H9 (cell line): ENCODE results near the gene OXCT2. TPM values are rescaled to one million over a fixed set of nuclear protein-coding genes. Genes with fewer than 3 reads are reported as not detected.

Experiments used
- DNase-seq: peaks from one replicate; pipeline ENCODE4 v3.0.0-alpha.2; 2017
- H2AFZ ChIP-seq: one replicate; pipeline ENCODE4 v1.6.1; 2013; ENCODE audit warnings: mild to moderate bottlenecking, low read length, control low read depth, moderate library complexity
- H2AK5ac ChIP-seq: 2 replicates; pipeline ENCODE4 v1.6.1; 2013; ENCODE audit warnings: low read length, control low read depth, mixed read lengths; ENCODE audit not compliant: insufficient read length
- H2BK120ac ChIP-seq: one replicate; pipeline ENCODE4 v1.6.1; 2013; ENCODE audit warnings: low read depth, mild to moderate bottlenecking, low read length, control low read depth, inconsistent platforms; ENCODE audit not compliant: poor library complexity, severe bottlenecking
- H2BK12ac ChIP-seq: 2 replicates; pipeline ENCODE4 v1.6.1; 2013; ENCODE audit warnings: low read length, control low read depth, mixed read lengths, low read depth; ENCODE audit not compliant: insufficient read length
- H2BK15ac ChIP-seq: 2 replicates; pipeline ENCODE4 v1.6.1; 2013; ENCODE audit warnings: low read depth, low read length, control low read depth
- H2BK20ac ChIP-seq: one replicate; pipeline ENCODE4 v1.6.1; 2013; ENCODE audit warnings: low read depth, mild to moderate bottlenecking, low read length, control low read depth, inconsistent platforms; ENCODE audit not compliant: poor library complexity, severe bottlenecking
- H2BK5ac ChIP-seq: 2 replicates; pipeline ENCODE4 v1.6.1; 2013; ENCODE audit warnings: low read length, control low read depth, mixed read lengths; ENCODE audit not compliant: insufficient read length
- H3K14ac ChIP-seq: 2 replicates; pipeline ENCODE4 v1.6.1; 2013; ENCODE audit warnings: low read length, control low read depth; ENCODE audit not compliant: insufficient read depth
- H3K18ac ChIP-seq: 2 replicates; pipeline ENCODE4 v1.6.1; 2013; ENCODE audit warnings: low read depth, mild to moderate bottlenecking, mixed read lengths, low read length, control low read depth; ENCODE audit not compliant: insufficient read length
- H3K23ac ChIP-seq: 2 replicates; pipeline ENCODE4 v1.6.1; 2013; ENCODE audit warnings: low read length, control low read depth, mixed read lengths, low read depth; ENCODE audit not compliant: insufficient read length
- H3K23me2 ChIP-seq: 2 replicates; pipeline ENCODE4 v1.6.1; 2013; ENCODE audit warnings: low read depth, mild to moderate bottlenecking, mixed read lengths, low read length, control low read depth; ENCODE audit not compliant: insufficient read length, poor library complexity, severe bottlenecking
- H3K27ac ChIP-seq: 2 replicates; pipeline ENCODE4 v1.5.1; 2013; ENCODE audit warnings: low read length, control low read depth, mixed read lengths, low read depth; ENCODE audit not compliant: insufficient read length
- H3K27me3 ChIP-seq: 2 replicates; pipeline ENCODE4 v1.6.1; 2013; ENCODE audit warnings: low read length, control low read depth, inconsistent platforms; ENCODE audit not compliant: insufficient read depth
- H3K4ac ChIP-seq: 2 replicates; pipeline ENCODE4 v1.6.1; 2013; ENCODE audit warnings: low read depth, mild to moderate bottlenecking, control low read depth, inconsistent platforms, low read length, moderate library complexity
- H3K4me1 ChIP-seq: 2 replicates; pipeline ENCODE4 v1.6.1; 2013; ENCODE audit warnings: low read length, control low read depth, inconsistent platforms; ENCODE audit not compliant: insufficient read depth
- H3K4me2 ChIP-seq: 2 replicates; pipeline ENCODE4 v1.6.1; 2013; ENCODE audit warnings: low read length, control low read depth, mixed read lengths; ENCODE audit not compliant: insufficient read length, insufficient read depth
- H3K56ac ChIP-seq: 2 replicates; pipeline ENCODE4 v1.6.1; 2013; ENCODE audit warnings: low read depth, mild to moderate bottlenecking, mixed read lengths, low read length, control low read depth; ENCODE audit not compliant: insufficient read length
- H3K79me1 ChIP-seq: 2 replicates; pipeline ENCODE4 v1.6.1; 2013; ENCODE audit warnings: low read depth, mild to moderate bottlenecking, moderate library complexity, low read length, control low read depth, inconsistent platforms; ENCODE audit not compliant: insufficient read depth, poor library complexity, severe bottlenecking
- H3K79me2 ChIP-seq: 2 replicates; pipeline ENCODE4 v1.6.1; 2013; ENCODE audit warnings: low read length, control low read depth, inconsistent platforms; ENCODE audit not compliant: insufficient read depth
- H3K9ac ChIP-seq: 2 replicates; pipeline ENCODE4 v1.6.1; 2013; ENCODE audit warnings: low read length, control low read depth, mixed read lengths; ENCODE audit not compliant: insufficient read length; ENCODE audit errors: extremely low read depth
- H3K9me3 ChIP-seq: one replicate; pipeline ENCODE4 v1.6.1; 2013; ENCODE audit warnings: low read depth, low read length, inconsistent platforms; ENCODE audit not compliant: control insufficient read depth
- H3T11ph ChIP-seq: one replicate; pipeline ENCODE4 v1.6.1; 2013; ENCODE audit warnings: mild to moderate bottlenecking, low read length, control low read depth, inconsistent platforms
- H4K20me1 ChIP-seq: one replicate; pipeline ENCODE4 v1.6.1; 2013; ENCODE audit not compliant: control insufficient read depth, insufficient read length, insufficient read depth
- H4K5ac ChIP-seq: 2 replicates; pipeline ENCODE4 v1.6.1; 2013; ENCODE audit warnings: low read depth, mild to moderate bottlenecking, mixed read lengths, low read length, control low read depth; ENCODE audit not compliant: insufficient read length
- H4K8ac ChIP-seq: replicated peaks from 2 replicates; pipeline ENCODE4 v1.6.1; 2013; ENCODE audit warnings: low read length, control low read depth, mixed read lengths, low read depth; ENCODE audit not compliant: insufficient read length
- H4K91ac ChIP-seq: 2 replicates; pipeline ENCODE4 v1.6.1; 2013; ENCODE audit warnings: low read depth, mild to moderate bottlenecking, moderate library complexity, mixed read lengths, low read length, control low read depth; ENCODE audit not compliant: insufficient read length
- H3K27ac Mint-ChIP-seq, 3 experiments: 2 replicates in 2 of 3; 3 replicates in 1 of 3; pipeline ENCODE4 v1.8.0; 2020 to 2021; ENCODE audit warnings: mixed read lengths in 3 of 3, mild to moderate bottlenecking in 1 of 3, moderate library complexity in 1 of 3
- H3K27me3 Mint-ChIP-seq: 2 replicates; pipeline ENCODE4 v1.8.0; 2021; ENCODE audit warnings: low read depth, mild to moderate bottlenecking, moderate library complexity, mixed read lengths
- H3K36me3 Mint-ChIP-seq, 3 experiments: 2 replicates in 2 of 3; 3 replicates in 1 of 3; pipeline ENCODE4 v1.8.0; 2020 to 2021; ENCODE audit warnings: low read depth in 3 of 3, mixed read lengths in 3 of 3; ENCODE audit not compliant: insufficient read depth in 1 of 3
- H3K4me1 Mint-ChIP-seq, 2 experiments: 2 replicates each; pipeline ENCODE4 v1.8.0; 2020; ENCODE audit warnings: mixed read lengths in 2 of 2
- H3K4me3 Mint-ChIP-seq, 2 experiments: 2 replicates in 1 of 2; 3 replicates in 1 of 2; pipeline ENCODE4 v1.8.0; 2020 to 2021; ENCODE audit warnings: mild to moderate bottlenecking in 2 of 2, mixed read lengths in 2 of 2, moderate library complexity in 1 of 2
- H3K9me3 Mint-ChIP-seq, 2 experiments: 2 replicates in 1 of 2; 3 replicates in 1 of 2; pipeline ENCODE4 v1.8.0; 2020; ENCODE audit warnings: mild to moderate bottlenecking in 2 of 2, mixed read lengths in 2 of 2, moderate library complexity in 1 of 2
- CTCF ChIP-seq: fragments of 200-600 bp; sonication (generic); conservative IDR thresholded peaks from 3 replicates; pipeline ENCODE4 v1.8.0; 2021; ENCODE audit warnings: antibody characterized with exemption, mild to moderate bottlenecking
- WGBS: extraction: QIAGEN DNeasy Blood & Tissue Kit; methylation state at CpG from one replicate; pipeline ENCODE4 v1.1.7; 2013; ENCODE audit warnings: missing lambda C conversion rate, low lambda C conversion rate, mixed read lengths; ENCODE audit not compliant: insufficient read length; ENCODE audit errors: extremely low coverage; 5-methylcytosine and 5-hydroxymethylcytosine counted together
- total RNA-seq: library from RNA; stranded (reverse); gene quantifications from 2 replicates; pipeline ENCODE4 v1.2.1, GENCODE V29; 2021

OXCT2 gene
- total RNA-seq, 1 experiment from 2014 or later = 3.7 TPM

- Histone ChIP-seq H2AK5ac (no peak overlapping the region), H4K91ac (no peak overlapping the region), H4K5ac (no peak overlapping the region), H3K14ac (no peak overlapping the region), H4K20me1 (no peaks in the 10 kb centered on the region), H3K23ac (no peak overlapping the region), H2BK120ac (no peak overlapping the region), H3K27ac (no peak overlapping the region), H2BK20ac (no peak overlapping the region), H3K4me2 (no peak overlapping the region), H3K9ac (no peak overlapping the region), H2AFZ (no peak overlapping the region), H3T11ph (no peak overlapping the region), H2BK15ac (no peak overlapping the region), H3K79me2 (no peaks in the 10 kb centered on the region), H3K9me3 (no peaks in the 10 kb centered on the region), H4K8ac (no peak overlapping the region), H3K18ac (no peak overlapping the region), H3K4ac (no peak overlapping the region), H2BK12ac (no peak overlapping the region), H3K4me1 (no peaks in the 10 kb centered on the region), H2BK5ac (no peak overlapping the region), H3K23me2 (no peaks in the 10 kb centered on the region), H3K79me1 (no peaks in the 10 kb centered on the region), H3K56ac (no peak overlapping the region), H3K27me3 (peaks cover 33% of the 10 kb centered on the region; the same call in 1 of the 2 replicates)
- TF ChIP-seq CTCF = no peak
- H3K9me3 Mint-ChIP-seq = no peaks in the 10 kb centered on the region; a peak in 1 of 5 replicates
- WGBS = no CpG with 5 or more reads among the region's 4 CpGs
- H3K36me3 Mint-ChIP-seq = no peaks in the 10 kb centered on the region
- no peak for DNase-seq
- H3K27ac Mint-ChIP-seq = no peak overlapping the region
- peaks cover 99% of the 10 kb centered on the region for H3K27me3 Mint-ChIP-seq
- H3K4me3 Mint-ChIP-seq = no peak overlapping the region
- H3K4me1 Mint-ChIP-seq = no peaks in the 10 kb centered on the region
Observed at GRCh38 chr1:39729842-39730241, 41.3 kb downstream of the OXCT2 start.
